ENCODE results near the gene TRIM29. TPM values are rescaled to one million over a fixed set of nuclear protein-coding genes. Genes with fewer than 3 reads are reported as not detected.

Gene TRIM29
- total RNA-seq, 1 donor from 2014 or later: not detected

GRCh38 chr11:120124355-120124754 lies 13.6 kb downstream of the TRIM29 start:
- H3K27me3 Mint-ChIP-seq (ENCODE audit: unreplicated experiment): peaks cover 5% of the 10 kb centered on the region
- no peak overlapping the region for H3K27ac Mint-ChIP-seq (ENCODE audit: unreplicated experiment)
- no peak overlapping the region for H3K4me3 Mint-ChIP-seq (ENCODE audit: unreplicated experiment)
- H3K36me3 Mint-ChIP-seq (ENCODE audit: unreplicated experiment): no peaks in the 10 kb centered on the region
- H3K9me3 Mint-ChIP-seq (ENCODE audit: unreplicated experiment): no peaks in the 10 kb centered on the region
- no peak for TF ChIP-seq CTCF (IDR thresholded peaks at IDR 0.05)
- H3K4me1 Mint-ChIP-seq (ENCODE audit: unreplicated experiment): peaks cover 3% of the 10 kb centered on the region
- DNase-seq (ENCODE audit: extremely low spot score, unreplicated experiment): no peak

DNA sequence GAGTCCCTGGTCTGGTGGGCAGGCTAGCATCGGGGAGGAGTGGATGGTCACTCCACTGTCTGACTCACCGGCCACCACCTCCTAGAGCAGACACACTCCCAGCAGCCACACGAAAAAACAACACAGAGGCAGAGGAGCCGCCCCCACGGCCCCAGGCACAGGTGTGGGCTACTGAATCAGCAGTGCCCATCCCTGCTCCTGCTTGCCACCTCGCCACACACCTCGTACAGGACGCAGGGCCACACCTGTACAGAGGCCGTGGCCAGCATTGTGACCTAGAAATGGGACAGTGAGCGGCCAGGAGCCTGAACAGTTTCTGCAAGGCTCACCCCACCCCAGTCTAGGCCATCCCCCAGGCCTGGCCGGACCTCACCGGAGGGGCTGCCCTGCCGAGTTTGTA lies 14.0 kb downstream of the TRIM29 start:
- Mint-ChIP-seq H3K27ac (ENCODE audit: unreplicated experiment) (no peak overlapping the region), H3K4me3 (ENCODE audit: unreplicated experiment) (no peak overlapping the region), H3K9me3 (ENCODE audit: unreplicated experiment) (no peaks in the 10 kb centered on the region), H3K4me1 (ENCODE audit: unreplicated experiment) (peaks cover 3% of the 10 kb centered on the region), H3K27me3 (ENCODE audit: unreplicated experiment) (peaks cover 5% of the 10 kb centered on the region), H3K36me3 (ENCODE audit: unreplicated experiment) (no peaks in the 10 kb centered on the region)
- no peak for DNase-seq (ENCODE audit: extremely low spot score, unreplicated experiment)
- TF ChIP-seq CTCF (IDR thresholded peaks at IDR 0.05): no peak

DNA sequence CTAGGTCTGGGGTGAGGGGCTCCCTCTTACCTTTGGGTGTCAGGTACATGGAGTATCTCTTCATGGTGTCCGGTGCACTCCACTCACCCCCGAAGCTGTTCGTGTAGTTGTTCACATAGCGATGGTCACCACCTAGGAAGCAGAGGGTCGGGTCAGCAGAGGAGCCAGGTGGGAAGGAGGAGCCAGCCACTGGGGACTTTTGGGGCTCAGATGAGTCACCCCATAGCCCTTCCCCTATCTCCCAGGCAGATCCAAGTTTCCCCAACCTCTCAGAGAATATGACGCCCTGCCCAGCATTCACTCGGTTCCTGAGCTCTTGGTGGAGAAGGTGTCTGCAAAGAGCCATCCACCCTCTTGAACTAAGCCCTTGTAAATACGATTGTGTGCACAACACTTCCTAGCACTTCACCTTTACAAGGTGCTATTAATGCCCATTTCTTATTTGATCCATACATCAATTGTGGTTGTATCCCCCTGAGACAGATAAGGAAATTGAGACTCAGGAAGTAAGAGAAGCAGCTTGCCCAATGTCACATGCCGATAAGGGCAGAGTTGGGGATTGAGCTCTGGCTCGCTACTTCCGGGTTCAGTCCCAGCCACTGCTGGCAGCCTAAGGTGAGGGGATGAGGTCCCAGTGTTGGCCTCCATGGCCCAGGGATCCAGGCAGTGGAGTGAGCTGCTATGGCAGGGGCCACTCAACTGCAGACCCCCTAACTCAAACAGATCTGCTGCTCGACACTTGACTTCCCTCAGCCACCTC lies 14.8 kb downstream of the TRIM29 start:
- H3K4me1 Mint-ChIP-seq (ENCODE audit: unreplicated experiment): peaks cover 3% of the 10 kb centered on the region
- no peak overlapping the region for H3K4me3 Mint-ChIP-seq (ENCODE audit: unreplicated experiment)
- H3K27ac Mint-ChIP-seq (ENCODE audit: unreplicated experiment): no peak overlapping the region
- no peak for TF ChIP-seq CTCF (IDR thresholded peaks at IDR 0.05)
- H3K9me3 Mint-ChIP-seq (ENCODE audit: unreplicated experiment): no peaks in the 10 kb centered on the region
- no peak for DNase-seq (ENCODE audit: extremely low spot score, unreplicated experiment)
- peaks cover 9% of the 10 kb centered on the region for H3K27me3 Mint-ChIP-seq (ENCODE audit: unreplicated experiment)
- H3K36me3 Mint-ChIP-seq (ENCODE audit: unreplicated experiment): no peaks in the 10 kb centered on the region

GRCh38 chr11:120121914-120122473 lies 15.9 kb downstream of the TRIM29 start:
- Mint-ChIP-seq H3K36me3 (ENCODE audit: unreplicated experiment) (no peaks in the 10 kb centered on the region), H3K27ac (ENCODE audit: unreplicated experiment) (no peak overlapping the region), H3K9me3 (ENCODE audit: unreplicated experiment) (no peaks in the 10 kb centered on the region), H3K4me3 (ENCODE audit: unreplicated experiment) (no peak overlapping the region), H3K4me1 (ENCODE audit: unreplicated experiment) (peaks cover 3% of the 10 kb centered on the region), H3K27me3 (ENCODE audit: unreplicated experiment) (peaks cover 10% of the 10 kb centered on the region)
- DNase-seq (ENCODE audit: extremely low spot score, unreplicated experiment): no peak
- no peak for TF ChIP-seq CTCF (IDR thresholded peaks at IDR 0.05)

- no peak overlapping the region for H3K27ac Mint-ChIP-seq (ENCODE audit: unreplicated experiment)
These were observed 16.6 kb downstream of the TRIM29 start for GRCh38 chr11:120121336-120121735.

More at GRCh38 chr11:120121336-120121735, 16.6 kb downstream of the TRIM29 start:
- Mint-ChIP-seq H3K27me3 (ENCODE audit: unreplicated experiment) (peaks cover 10% of the 10 kb centered on the region), H3K36me3 (ENCODE audit: unreplicated experiment) (no peaks in the 10 kb centered on the region), H3K4me3 (ENCODE audit: unreplicated experiment) (no peak overlapping the region), H3K4me1 (ENCODE audit: unreplicated experiment) (peaks cover 3% of the 10 kb centered on the region), H3K9me3 (ENCODE audit: unreplicated experiment) (no peaks in the 10 kb centered on the region)
- no peak for TF ChIP-seq CTCF (IDR thresholded peaks at IDR 0.05)
- no peak for DNase-seq (ENCODE audit: extremely low spot score, unreplicated experiment)

All from osteocyte (in vitro differentiated cells).